HG02852 (cell line): Measurements from ENCODE around the gene PSKH1.
"Not testable (repeated sequence)": the region's sequence is repeated elsewhere in the genome, so short reads cannot be mapped to it uniquely, and the experiment has no call there.

Experiments used
- ATAC-seq: cut with Tn5 transposase; IDR thresholded peaks from one replicate; pipeline ENCODE4 v1.9.1; 2021; ENCODE audit warnings: mild to moderate bottlenecking, moderate library complexity; ENCODE audit not compliant: unreplicated experiment

The PSKH1 gene

GRCh38 chr16:67885545-67885944, 7.5 kb upstream of the PSKH1 start:
- ATAC-seq, result no peak

GRCh38 chr16:67885976-67886375, 7.1 kb upstream of the PSKH1 start:
- no peak for ATAC-seq

- ATAC-seq, result no peak
Observed at GRCh38 chr16:67886387-67886786, 6.7 kb upstream of the PSKH1 start.

GRCh38 chr16:67888331-67888730, 4.7 kb upstream of the PSKH1 start:
- no peak for ATAC-seq

- no peak for ATAC-seq
Observed at GRCh38 chr16:67892375-67892774, 679 bp upstream of the PSKH1 start.

GRCh38 chr16:67893743-67894399, 817 bp downstream of the PSKH1 start:
- ATAC-seq, result no peak

GRCh38 chr16:67897231-67897630, 4.2 kb downstream of the PSKH1 start:
- no peak for ATAC-seq

- no peak for ATAC-seq
Observed at GRCh38 chr16:67901734-67902133, 8.7 kb downstream of the PSKH1 start.

- no peak for ATAC-seq
Observed at GRCh38 chr16:67902831-67903230, 9.8 kb downstream of the PSKH1 start.

- no peak for ATAC-seq
Observed at GRCh38 chr16:67907397-67908180, 14.5 kb downstream of the PSKH1 start.

GRCh38 chr16:67909056-67909742, 16.1 kb downstream of the PSKH1 start:
- no peak for ATAC-seq

- ATAC-seq, result no peak
Observed at GRCh38 chr16:67910158-67910557, 17.1 kb downstream of the PSKH1 start.

- no peak for ATAC-seq
Observed at GRCh38 chr16:67914758-67915495, 21.9 kb downstream of the PSKH1 start.

- not testable (repeated sequence) for ATAC-seq
Observed at GRCh38 chr16:67915496-67915769, 22.4 kb downstream of the PSKH1 start.

- ATAC-seq, result no peak
Observed at GRCh38 chr16:67915831-67916723, 23.0 kb downstream of the PSKH1 start.

- no peak for ATAC-seq
Observed at GRCh38 chr16:67917140-67917851, 24.2 kb downstream of the PSKH1 start.

- no peak for ATAC-seq
Observed at GRCh38 chr16:67917852-67918236, 24.8 kb downstream of the PSKH1 start.

GRCh38 chr16:67919622-67920221, 26.7 kb downstream of the PSKH1 start:
- no peak for ATAC-seq

GRCh38 chr16:67922221-67922620, 29.2 kb downstream of the PSKH1 start:
- no peak for ATAC-seq
